PC-3 (cell line): ENCODE results near the gene RBBP5. TPM values are rescaled to one million over a fixed set of nuclear protein-coding genes. Genes with fewer than 3 reads are reported as not detected.
A peak's percentile ranks its signal among the peaks of the same experiment; 100 is the strongest.

Experiments used
- ATAC-seq: fragments of 200-7000 bp; cut with Tn5 transposase; 2 replicates; pipeline ENCODE4 v1.9.1; 2020; ENCODE audit warnings: mild to moderate bottlenecking, moderate library complexity
- BruUV-seq: library from RNA; stranded (reverse); fragments of 400-500 nt; replicated peaks from 2 replicates; lab custom pipeline; 2021; lab: Mats Ljungman, UMichigan
- CTCF ChIA-PET: fragments of 300-600 bp; sonication (Branson Sonifier 250); formaldehyde crosslinking; loops from one replicate; lab custom pipeline; 2022; ENCODE audit warnings: antibody characterized with exemption; lab: Charles Lee
- POLR2A ChIA-PET: fragments of 300-600 bp; sonication (Branson Sonifier 250); formaldehyde crosslinking; loops from one replicate; lab custom pipeline; 2022; ENCODE audit warnings: antibody characterized with exemption; ENCODE audit not compliant: unreplicated experiment; lab: Charles Lee
- DNase-seq: peaks from one replicate; pipeline ENCODE4 v3.0.0-alpha.2; 2015
- H2AFZ ChIP-seq: fragments of 300-600 bp; sonication (generic); 2 replicates; pipeline ENCODE4 v1.6.0; 2016; ENCODE audit warnings: antibody characterized with exemption, low read length
- H3F3A ChIP-seq: fragments of 300-600 bp; sonication (generic); one replicate; pipeline ENCODE4 v1.6.0; 2017; ENCODE audit warnings: antibody characterized with exemption, low read length, control low read depth, mild to moderate bottlenecking; ENCODE audit not compliant: unreplicated experiment
- H3K27ac ChIP-seq: fragments of 300-600 bp; sonication (generic); 2 replicates; pipeline ENCODE4 v1.5.1; 2016; ENCODE audit warnings: mild to moderate bottlenecking, low read length
- H3K27me3 ChIP-seq: fragments of 300-600 bp; sonication (generic); 2 replicates; pipeline ENCODE4 v1.6.1; 2016; ENCODE audit warnings: low read length, mixed read lengths
- H3K36me3 ChIP-seq: fragments of 300-600 bp; sonication (generic); 2 replicates; pipeline ENCODE4 v1.6.1; 2016; ENCODE audit warnings: low read depth, mixed run types, low read length, mixed read lengths
- H3K4me1 ChIP-seq: fragments of 300-600 bp; sonication (generic); 2 replicates; pipeline ENCODE4 v1.5.1; 2016; ENCODE audit warnings: low read length; ENCODE audit not compliant: insufficient read depth
- H3K4me2 ChIP-seq: fragments of 300-600 bp; sonication (generic); 2 replicates; pipeline ENCODE4 v1.6.0; 2016; ENCODE audit warnings: low read length
- H3K4me3 ChIP-seq: fragments of 300-600 bp; sonication (generic); 2 replicates; pipeline ENCODE4 v1.5.1; 2016; ENCODE audit warnings: mild to moderate bottlenecking, low read length, mixed read lengths
- H3K79me2 ChIP-seq: fragments of 300-600 bp; sonication (generic); 2 replicates; pipeline ENCODE4 v1.6.1; 2017; ENCODE audit warnings: low read length, mixed read lengths
- H3K9ac ChIP-seq: fragments of 300-600 bp; sonication (generic); 2 replicates; pipeline ENCODE4 v1.6.0; 2016; ENCODE audit warnings: mild to moderate bottlenecking, low read length
- H3K9me2 ChIP-seq: fragments of 300-600 bp; sonication (generic); replicated peaks from 2 replicates; pipeline ENCODE4 v1.6.1; 2016; ENCODE audit warnings: mixed run types, low read length, mixed read lengths
- H3K9me3 ChIP-seq: fragments of 300-600 bp; sonication (generic); 2 replicates; pipeline ENCODE4 v1.6.1; 2016; ENCODE audit warnings: low read length, mixed read lengths
- H4K20me1 ChIP-seq: fragments of 300-600 bp; sonication (generic); 2 replicates; pipeline ENCODE4 v1.6.1; 2016; ENCODE audit warnings: low read length, mixed read lengths
- CTCF ChIP-seq: fragments of 300-600 bp; sonication (generic); conservative IDR thresholded peaks from 2 replicates; pipeline ENCODE4 v1.5.1; 2017; ENCODE audit warnings: antibody characterized with exemption, low read depth, mild to moderate bottlenecking, low read length
- EZH2 ChIP-seq: fragments of 300-600 bp; sonication (generic); IDR thresholded peaks from one replicate; pipeline ENCODE4 v1.6.1; 2017; ENCODE audit warnings: antibody characterized with exemption, mild to moderate bottlenecking, low read length; ENCODE audit not compliant: unreplicated experiment
- EZH2phosphoT487 ChIP-seq: fragments of 300-600 bp; sonication (generic); IDR thresholded peaks from 2 replicates; pipeline ENCODE4 v1.6.1; 2018; ENCODE audit warnings: mild to moderate bottlenecking, antibody characterized with exemption, low read length, borderline replicate concordance
- intact Hi-C: fragments of 100-400 bp; cut with micrococcal nuclease; formaldehyde crosslinking; loops from 2 replicates; pipeline ENCODE4 v1.9.0; 2023
- total RNA-seq: library from RNA; depleted of rRNA; stranded (reverse); fragments of >200 nt; gene quantifications from 2 replicates; pipeline ENCODE4 v1.2.3, GENCODE V29; 2014

RBBP5 gene
- total RNA-seq, 1 experiment from 2014 or later: 41.7 TPM

- Histone ChIP-seq H2AFZ (no peak overlapping the region), H3K4me2 (no peak overlapping the region), H3K79me2 (no peaks in the 10 kb centered on the region), H4K20me1 (no peaks in the 10 kb centered on the region), H3K4me3 (no peak overlapping the region), H3K9me3 (no peaks in the 10 kb centered on the region), H3K36me3 (no peaks in the 10 kb centered on the region), H3F3A (no peaks in the 10 kb centered on the region), H3K27me3 (peaks cover 94% of the 10 kb centered on the region), H3K27ac (no peak overlapping the region), H3K4me1 (no peaks in the 10 kb centered on the region), H3K9me2 (no peaks in the 10 kb centered on the region), H3K9ac (no peak overlapping the region)
- TF ChIP-seq EZH2phosphoT487 (no peak), CTCF (no peak), EZH2 (peak; percentile 59)
- BruUV-seq: no TSS peak
- ChIA-PET CTCF (no interaction called here), POLR2A (no interaction called here)
- no peak for ATAC-seq
- intact Hi-C loops: no loop called here
- DNase-seq: no peak
Measured at GRCh38 chr1:205041998-205042910, 79.5 kb downstream of the RBBP5 start.

GRCh38 chr1:205041001-205041715 lies 80.6 kb downstream of the RBBP5 start:
- BruUV-seq: no TSS peak
- no peaks in the 10 kb centered on the region for H3K36me3 ChIP-seq
- no peaks in the 10 kb centered on the region for H3K9me2 ChIP-seq
- no peak overlapping the region for H3K9ac ChIP-seq
- H3K9me3 ChIP-seq: no peaks in the 10 kb centered on the region
- no peak overlapping the region for H3K4me2 ChIP-seq
- POLR2A ChIA-PET: no interaction called here
- intact Hi-C loops: no loop called here
- TF ChIP-seq EZH2 (no peak), EZH2phosphoT487 (no peak)
- DNase-seq (no peak), ATAC-seq (no peak)
- no peaks in the 10 kb centered on the region for H4K20me1 ChIP-seq
- no peaks in the 10 kb centered on the region for H3F3A ChIP-seq
- no peaks in the 10 kb centered on the region for H3K79me2 ChIP-seq
- no peak overlapping the region for H3K27ac ChIP-seq
- CTCF ChIA-PET: no interaction called here
- H3K4me3 ChIP-seq: no peak overlapping the region
- no peaks in the 10 kb centered on the region for H3K4me1 ChIP-seq
- H2AFZ ChIP-seq: no peak overlapping the region
- H3K27me3 ChIP-seq: peaks cover 94% of the 10 kb centered on the region

GRCh38 chr1:205038132-205038786 lies 83.5 kb downstream of the RBBP5 start:
- ATAC-seq (no peak), DNase-seq (no peak)
- no peak for TF ChIP-seq CTCF
- no peak for TF ChIP-seq EZH2phosphoT487
- TF ChIP-seq EZH2: no peak
- H4K20me1 ChIP-seq: no peaks in the 10 kb centered on the region
- no peak overlapping the region for H3K4me3 ChIP-seq
- H2AFZ ChIP-seq: no peak overlapping the region
- CTCF ChIA-PET: no interaction called here
- no peaks in the 10 kb centered on the region for H3K79me2 ChIP-seq
- H3K36me3 ChIP-seq: no peaks in the 10 kb centered on the region
- H3K4me2 ChIP-seq: no peak overlapping the region
- no peaks in the 10 kb centered on the region for H3F3A ChIP-seq
- no peak overlapping the region for H3K27ac ChIP-seq
- no peaks in the 10 kb centered on the region for H3K4me1 ChIP-seq
- no TSS peak for BruUV-seq
- H3K9me3 ChIP-seq: no peaks in the 10 kb centered on the region
- intact Hi-C loops: no loop called here
- POLR2A ChIA-PET: no interaction called here
- H3K27me3 ChIP-seq: peaks cover 78% of the 10 kb centered on the region
- no peaks in the 10 kb centered on the region for H3K9me2 ChIP-seq
- H3K9ac ChIP-seq: no peak overlapping the region
